ENCODE results near the gene ETV1. TPM values are rescaled to one million over a fixed set of nuclear protein-coding genes. Genes with fewer than 3 reads are reported as not detected.

ETV1 gene
- total RNA-seq, 1 donor from 2014 or later: 27.9 TPM

GRCh38 chr7:13850185-13850752 is 139.2 kb downstream of the ETV1 start:
- DNase-seq (ENCODE audit: missing footprints) (no peak), ATAC-seq (no peak)
- intact Hi-C loops (cut with DNase I): no loop called here

GRCh38 chr7:13849163-13849892 is 140.1 kb downstream of the ETV1 start:
- intact Hi-C loops (cut with DNase I): no loop called here
- ATAC-seq: peak; percentile 5
- no peak for DNase-seq (ENCODE audit: missing footprints)

GRCh38 chr7:13848681-13849131 is 140.8 kb downstream of the ETV1 start:
- intact Hi-C loops (cut with DNase I): no loop called here
- no peak for ATAC-seq
- DNase-seq (ENCODE audit: missing footprints): no peak

GRCh38 chr7:13846386-13846785 is 143.1 kb downstream of the ETV1 start:
- DNase-seq (ENCODE audit: missing footprints) (no peak), ATAC-seq (no peak)
- intact Hi-C loops (cut with DNase I): no loop called here

GRCh38 chr7:13845601-13846000 is 143.9 kb downstream of the ETV1 start:
- ATAC-seq: no peak
- no peak for DNase-seq (ENCODE audit: missing footprints)
- intact Hi-C loops (cut with DNase I): no loop called here

- intact Hi-C loops (cut with DNase I): no loop called here
- ATAC-seq (no peak), DNase-seq (ENCODE audit: missing footprints) (no peak)
These were observed 144.5 kb downstream of the ETV1 start for GRCh38 chr7:13844954-13845353.

- intact Hi-C loops (cut with DNase I): no loop called here
- ATAC-seq: no peak
These were observed 148.2 kb downstream of the ETV1 start for GRCh38 chr7:13841284-13841683.

More at GRCh38 chr7:13841284-13841683, 148.2 kb downstream of the ETV1 start:
- no peak for DNase-seq (ENCODE audit: missing footprints)

All from Right ventricle myocardium inferior (tissue), 1 donor.